ENCODE data around the gene TRMT112.

The TRMT112 gene

DNA sequence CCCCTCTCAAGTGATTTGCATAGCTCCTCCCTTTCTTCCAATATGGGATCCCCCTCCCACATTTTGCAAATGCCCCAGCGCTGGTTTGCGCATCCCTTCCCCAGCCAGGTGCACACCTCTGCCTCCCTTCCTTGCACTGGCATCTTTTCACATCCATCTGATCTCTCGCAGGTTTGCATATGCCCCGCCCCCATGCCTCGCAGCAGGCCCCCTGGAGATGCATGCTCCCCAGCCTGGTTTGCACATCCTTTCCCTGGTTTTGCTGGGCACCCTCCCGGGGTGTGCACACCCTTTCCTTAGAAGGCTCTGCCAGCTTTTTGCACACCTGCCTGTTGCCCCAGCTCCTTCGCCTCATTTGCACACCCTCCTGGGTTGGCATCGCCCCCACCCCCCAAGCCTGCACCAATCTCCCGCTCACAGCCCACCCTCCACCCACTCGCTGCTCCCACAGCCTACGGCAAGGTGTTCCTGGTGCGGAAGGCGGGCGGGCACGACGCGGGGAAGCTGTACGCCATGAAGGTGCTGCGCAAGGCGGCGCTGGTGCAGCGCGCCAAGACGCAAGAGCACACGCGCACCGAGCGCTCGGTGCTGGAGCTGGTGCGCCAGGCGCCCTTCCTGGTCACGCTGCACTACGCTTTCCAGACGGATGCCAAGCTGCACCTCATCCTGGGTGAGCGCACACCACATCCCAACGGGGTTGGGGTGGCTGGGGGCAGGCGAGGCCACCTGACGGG lies 42.5 kb upstream of the TRMT112 start:
- TF ChIP-seq, protein P1, sequence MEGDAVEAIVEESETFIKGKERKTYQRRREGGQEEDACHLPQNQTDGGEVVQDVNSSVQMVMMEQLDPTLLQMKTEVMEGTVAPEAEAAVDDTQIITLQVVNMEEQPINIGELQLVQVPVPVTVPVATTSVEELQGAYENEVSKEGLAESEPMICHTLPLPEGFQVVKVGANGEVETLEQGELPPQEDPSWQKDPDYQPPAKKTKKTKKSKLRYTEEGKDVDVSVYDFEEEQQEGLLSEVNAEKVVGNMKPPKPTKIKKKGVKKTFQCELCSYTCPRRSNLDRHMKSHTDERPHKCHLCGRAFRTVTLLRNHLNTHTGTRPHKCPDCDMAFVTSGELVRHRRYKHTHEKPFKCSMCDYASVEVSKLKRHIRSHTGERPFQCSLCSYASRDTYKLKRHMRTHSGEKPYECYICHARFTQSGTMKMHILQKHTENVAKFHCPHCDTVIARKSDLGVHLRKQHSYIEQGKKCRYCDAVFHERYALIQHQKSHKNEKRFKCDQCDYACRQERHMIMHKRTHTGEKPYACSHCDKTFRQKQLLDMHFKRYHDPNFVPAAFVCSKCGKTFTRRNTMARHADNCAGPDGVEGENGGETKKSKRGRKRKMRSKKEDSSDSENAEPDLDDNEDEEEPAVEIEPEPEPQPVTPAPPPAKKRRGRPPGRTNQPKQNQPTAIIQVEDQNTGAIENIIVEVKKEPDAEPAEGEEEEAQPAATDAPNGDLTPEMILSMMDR (IDR thresholded peaks at IDR 0.05; ENCODE audit: low read depth, low read length), result no peak
- DNase-seq (ENCODE audit: low read depth in 2 of 2), result no peak
- H3K4me3 ChIP-seq (replicated peaks in 1 of 2; ENCODE audit: low read depth in 2 of 2, low read length in 2 of 2), result peak overlapping the region; percentile 97 to 98

DNA sequence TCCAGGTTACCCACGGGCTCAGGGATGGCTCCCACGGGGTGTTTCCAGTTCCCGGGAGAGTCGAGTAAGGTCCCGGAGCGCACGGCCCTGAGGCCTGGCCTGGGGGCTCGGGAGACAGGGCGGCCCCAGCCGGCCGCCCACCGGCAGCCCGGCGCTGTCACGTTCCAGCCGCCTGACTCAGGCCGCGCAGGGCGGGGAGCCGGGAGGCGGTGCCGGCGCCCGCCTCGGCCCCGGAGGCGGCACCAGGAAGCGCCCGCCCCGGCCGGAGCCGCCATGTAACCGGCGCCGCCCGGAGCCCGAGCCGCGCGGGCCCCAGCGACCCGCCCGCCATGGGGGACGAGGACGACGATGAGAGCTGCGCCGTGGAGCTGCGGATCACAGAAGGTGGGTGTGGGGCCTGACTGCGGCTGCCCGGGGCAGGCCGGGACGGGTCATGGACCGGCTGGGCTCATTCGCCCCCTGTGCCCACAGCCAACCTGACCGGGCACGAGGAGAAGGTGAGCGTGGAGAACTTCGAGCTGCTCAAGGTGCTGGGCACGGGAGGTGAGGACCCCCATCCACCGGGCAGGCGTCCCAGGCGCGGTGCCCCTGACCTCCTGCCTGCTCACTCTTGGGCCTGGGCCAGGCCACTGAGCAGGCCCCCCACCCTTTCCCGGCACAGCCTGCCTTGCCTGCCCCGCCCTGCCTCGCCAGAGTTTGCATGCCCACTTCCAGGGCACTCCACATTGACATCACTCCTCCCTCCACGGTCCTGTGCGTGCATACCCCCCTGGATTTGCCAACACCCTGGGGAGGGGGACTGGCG lies 41.8 kb upstream of the TRMT112 start, which contains the start of gene RPS6KA4:
TSS of gene RPS6KA4 (plus strand) at position 256 of the 805 bp plus-strand sequence. CDS start at position 330, 74 bp downstream.
- DNase-seq (ENCODE audit: low read depth in 2 of 2), result peak; percentile 50 to 71
- peak within 1 kb of the TSS; percentile 97 to 98 for H3K4me3 ChIP-seq (replicated peaks in 1 of 2; ENCODE audit: low read depth in 2 of 2, low read length in 2 of 2)
- TF ChIP-seq, protein P1 (IDR thresholded peaks at IDR 0.05; ENCODE audit: low read depth, low read length), result no peak

DNA sequence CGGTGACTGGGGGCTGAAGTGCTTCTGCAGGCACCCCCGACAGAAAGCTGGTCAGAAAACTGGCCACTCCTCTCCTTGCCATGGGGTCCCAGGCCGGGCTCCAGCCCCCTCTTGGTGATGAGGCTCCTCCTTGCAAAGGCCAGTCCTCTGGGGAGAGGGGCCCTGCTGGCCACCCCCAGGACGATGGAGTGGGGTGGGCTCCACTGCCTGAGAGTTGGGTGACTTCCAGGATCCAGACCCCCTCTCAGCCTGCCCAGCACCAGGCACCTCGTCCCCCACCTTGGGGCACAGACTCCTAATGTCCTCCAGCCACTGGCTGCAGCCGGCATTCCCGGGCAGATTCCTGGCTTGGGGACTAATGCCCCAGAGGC lies 41.2 kb upstream of the TRMT112 start:
- H3K4me3 ChIP-seq (replicated peaks in 1 of 2; ENCODE audit: low read depth in 2 of 2, low read length in 2 of 2), result peak overlapping the region; percentile 44 to 50
- TF ChIP-seq, protein P1 (IDR thresholded peaks at IDR 0.05; ENCODE audit: low read depth, low read length), result no peak
- DNase-seq (ENCODE audit: low read depth in 2 of 2), result no peak

DNA sequence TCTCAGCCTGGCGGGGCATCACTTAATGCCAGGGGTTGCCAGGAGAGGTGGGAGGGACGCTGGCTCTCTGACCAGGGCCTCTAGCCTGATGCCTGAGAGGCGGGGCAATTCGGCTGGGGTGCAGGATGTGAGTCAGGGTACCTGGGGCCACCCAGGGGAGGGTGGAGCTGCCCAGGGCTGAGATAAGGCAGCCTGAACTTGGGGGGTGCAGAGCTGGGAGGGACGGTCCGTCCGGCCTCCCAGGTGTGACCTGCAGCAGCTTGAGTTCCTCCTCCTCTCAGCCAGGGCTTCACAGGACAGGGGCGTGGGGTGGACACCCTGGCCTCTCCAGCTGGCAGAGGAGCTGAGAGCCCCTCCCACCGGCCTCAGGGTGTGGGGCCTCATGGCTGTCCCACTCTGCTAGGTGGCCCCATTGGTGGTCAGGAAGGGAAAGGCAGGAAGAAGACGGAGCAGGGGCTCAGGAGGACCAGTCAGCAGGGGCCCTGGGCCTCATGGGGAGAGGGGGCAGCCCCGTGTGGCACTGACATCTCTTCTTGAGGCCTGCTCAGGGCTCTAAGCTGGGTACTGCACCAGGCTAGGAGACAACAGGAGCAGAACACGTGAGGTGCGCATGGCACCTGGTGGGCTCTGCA lies 40.7 kb upstream of the TRMT112 start:
- peak overlapping the region; percentile 44 to 50 for H3K4me3 ChIP-seq (replicated peaks in 1 of 2; ENCODE audit: low read depth in 2 of 2, low read length in 2 of 2)
- TF ChIP-seq, protein P1 (IDR thresholded peaks at IDR 0.05; ENCODE audit: low read depth, low read length), result no peak
- peak; percentile 19 to 21 for DNase-seq (ENCODE audit: low read depth in 2 of 2)

DNA sequence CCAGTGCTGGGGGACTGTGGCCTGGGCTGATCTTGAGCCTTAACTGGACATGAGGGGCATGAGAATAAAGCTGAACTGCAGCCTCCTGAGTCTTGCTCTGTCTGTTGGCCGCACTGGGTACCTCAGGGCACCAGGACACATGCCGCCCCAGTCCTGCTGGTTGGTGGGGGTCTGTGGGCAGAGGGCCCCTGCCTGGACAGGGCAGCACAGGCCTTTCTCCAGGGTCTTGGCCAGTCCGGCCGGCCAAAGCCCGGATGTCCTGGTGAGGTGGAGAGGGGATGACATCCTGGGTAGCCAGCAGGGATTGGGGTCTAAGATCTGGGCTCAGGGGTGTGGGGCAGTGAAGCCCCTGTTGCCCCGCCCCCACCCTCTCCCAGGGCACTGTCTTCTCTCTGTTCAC lies 40.1 kb upstream of the TRMT112 start:
- no peak overlapping the region for H3K4me3 ChIP-seq (replicated peaks in 1 of 2; ENCODE audit: low read depth in 2 of 2, low read length in 2 of 2)
- TF ChIP-seq, protein P1 (IDR thresholded peaks at IDR 0.05; ENCODE audit: low read depth, low read length), result no peak
- DNase-seq (ENCODE audit: low read depth in 2 of 2), result no peak

DNA sequence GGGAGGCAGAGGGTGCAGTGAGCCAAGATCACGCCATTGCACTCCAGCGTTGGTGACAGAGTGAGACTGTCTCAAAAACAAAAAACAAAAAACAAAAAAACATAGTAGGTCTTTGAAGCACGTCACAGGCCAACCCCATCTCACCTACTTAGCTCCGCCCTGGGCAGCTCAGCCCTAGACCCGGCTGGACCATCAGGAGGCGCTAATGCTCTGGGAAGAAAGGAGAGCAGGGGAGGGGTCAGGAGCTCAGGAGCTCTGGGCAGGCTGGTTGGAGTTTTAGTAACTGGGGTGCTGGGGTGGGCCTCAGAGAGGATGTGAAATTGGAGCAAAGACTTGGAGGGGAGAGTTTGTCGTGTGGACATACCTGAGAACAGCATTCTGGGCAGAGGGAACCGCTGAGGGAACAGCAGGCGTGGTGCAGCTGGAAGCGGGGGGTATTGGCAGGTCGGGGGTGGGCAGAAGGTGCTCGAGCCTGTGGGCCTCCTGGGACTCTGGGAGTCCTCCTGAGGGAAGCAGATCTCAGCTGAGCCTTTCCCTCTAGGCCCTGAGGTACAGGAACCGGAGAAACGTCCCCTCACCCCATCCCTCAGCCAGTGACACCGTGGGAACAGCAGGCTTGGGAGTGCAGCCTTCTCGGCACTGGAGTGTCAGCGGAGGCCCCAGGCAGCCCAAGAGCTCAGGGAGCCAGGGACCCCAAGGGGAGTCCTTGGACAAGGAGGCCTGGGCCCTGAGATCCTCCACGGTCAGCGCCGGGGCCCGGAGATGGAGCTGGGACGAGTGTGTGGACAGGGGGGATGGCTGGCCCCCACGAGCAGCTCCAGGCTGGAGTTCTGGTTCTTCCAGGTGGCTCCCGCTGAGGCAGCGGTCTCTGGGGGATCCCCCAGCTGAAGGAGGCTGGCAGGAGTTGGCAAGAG lies 39.4 kb upstream of the TRMT112 start:
- DNase-seq (ENCODE audit: low read depth in 2 of 2), result peak; percentile 57 to 60
- TF ChIP-seq, protein P1 (IDR thresholded peaks at IDR 0.05; ENCODE audit: low read depth, low read length), result peak; percentile 54
- no peak overlapping the region for H3K4me3 ChIP-seq (replicated peaks in 1 of 2; ENCODE audit: low read depth in 2 of 2, low read length in 2 of 2)
